H1 (cell line): ENCODE results near the gene ZNF614. TPM values are rescaled to one million over a fixed set of nuclear protein-coding genes. Genes with fewer than 3 reads are reported as not detected.

Experiments
- ASH2L ChIP-seq: fragments of 200-600, 300-600 bp; sonication (generic); IDR thresholded peaks from one replicate; pipeline ENCODE4 v1.7.1; 2017; ENCODE audit warnings: low read length
- CTBP2 ChIP-seq: IDR thresholded peaks from 2 replicates; pipeline ENCODE4 v1.7.0; 2011; ENCODE audit warnings: borderline replicate concordance, mild to moderate bottlenecking, moderate library complexity, mixed read lengths, low read length; ENCODE audit not compliant: insufficient read depth, insufficient read length
- EGR1 ChIP-seq: IDR thresholded peaks from 2 replicates; pipeline ENCODE4 v1.6.1; 2011; ENCODE audit warnings: low read depth, low read length, borderline replicate concordance
- EP300 ChIP-seq, 2 experiments: IDR thresholded peaks; 1 replicate in 1 of 2; 2 replicates in 1 of 2; pipeline ENCODE4 v1.6.1; 2011 to 2012; ENCODE audit warnings: low read depth in 2 of 2, low read length in 2 of 2, mild to moderate bottlenecking in 2 of 2, borderline replicate concordance in 1 of 2, inconsistent platforms in 1 of 2, moderate library complexity in 1 of 2
- SP1 ChIP-seq: IDR thresholded peaks from 2 replicates; pipeline ENCODE4 v1.6.1; 2011; ENCODE audit warnings: low read depth, low read length
- TBP ChIP-seq: IDR thresholded peaks from 2 replicates; pipeline ENCODE4 v1.6.1; 2011; ENCODE audit warnings: low read depth, low read length, improper control_type of control experiment
- polyA plus RNA-seq, 7 experiments: library from polyadenylated mRNA; depleted of rRNA in 3 of 7; stranded (reverse) in 5 of 7; unstranded in 2 of 7; fragments of >200 nt in 5 of 7; fragments of 200-250 nt in 2 of 7; gene quantifications; 1 replicate in 5 of 7; 2 replicates in 1 of 7; 4 replicates in 1 of 7; pipeline versions ENCODE4 v1.2.1 to v1.2.3, GENCODE V29; 2011 to 2013; ENCODE audit warnings: missing spikeins in 2 of 7, mixed read lengths in 2 of 7
- total RNA-seq: library from RNA; stranded (reverse); fragmentation: NEBNext Ultra II Directional; extraction: Animal tissue kit (Norgen Biotek cat#: 25700); gene quantifications from 2 replicates; pipeline ENCODE4 v1.2.1, GENCODE V29; 2021

The ZNF614 gene
- total and polyA plus RNA-seq, 2 of the 8 experiments (the other 6 are each of a cell fraction or from before 2014, with no cell fraction given) = 4.7 to 18.7 TPM

- TF ChIP-seq EP300 (IDR thresholded peaks at IDR 0.05; ENCODE audit: borderline replicate concordance in 1 of 2, low read depth in 2 of 2, low read length in 2 of 2) = peak in 1 of 2 experiments; percentile 68; a peak in 1 of 3 replicates
- peak; percentile 81; the same call in 1 of the 2 replicates for TF ChIP-seq EGR1
- TF ChIP-seq CTBP2 = no peak
- TF ChIP-seq ASH2L = peak; percentile 86
- peak; percentile 17; the same call in 1 of the 2 replicates for TF ChIP-seq TBP
- TF ChIP-seq SP1 = peak; percentile 55; the same call in 1 of the 2 replicates
- TF ChIP-seq, all 59 proteins: peak for 24
These were observed 20.6 kb upstream of the ZNF614 start, which contains the start of gene ZNF432 (continued) for GRCh38 chr19:52048555-52049501.
